ENCODE measurements around the gene IRAG1. TPM values are rescaled to one million over a fixed set of nuclear protein-coding genes. Genes with fewer than 3 reads are reported as not detected.

The IRAG1 gene
- total RNA-seq, 1 experiment from 2014 or later, result not detected

Other genes with a start within 250 kb of the IRAG1 start
- gene AMPD3, start 238.5 kb downstream of the IRAG1 start, total RNA-seq (2014; rRNA removed; shearing (Covaris generic); ENCODE audit: low replicate concordance), result 1.6 and 4.9 TPM in 2 replicates
- gene RNF141, start 152.6 kb downstream of the IRAG1 start, total RNA-seq (2014; rRNA removed; shearing (Covaris generic); ENCODE audit: low replicate concordance), result 14.7 and 19.2 TPM in 2 replicates
- gene LYVE1, start 125.1 kb downstream of the IRAG1 start, total RNA-seq (2014; rRNA removed; shearing (Covaris generic); ENCODE audit: low replicate concordance), result not detected in 2 replicates
- 7.6 and 7.8 TPM in 2 replicates for gene CTR9, start 57.5 kb upstream of the IRAG1 start, total RNA-seq (2014; rRNA removed; shearing (Covaris generic); ENCODE audit: low replicate concordance)
- 831 and 1,059 TPM in 2 replicates for gene EIF4G2, start 115.2 kb upstream of the IRAG1 start, total RNA-seq (2014; rRNA removed; shearing (Covaris generic); ENCODE audit: low replicate concordance)
- gene ZBED5, start 164.3 kb upstream of the IRAG1 start, total RNA-seq (2014; rRNA removed; shearing (Covaris generic); ENCODE audit: low replicate concordance), result 13.9 and 43.3 TPM in 2 replicates